ENCODE results near the gene MPZL1.
"Not testable (repeated sequence)": the region's sequence is repeated elsewhere in the genome, so short reads cannot be mapped to it uniquely, and the experiment has no call there.

The MPZL1 gene

DNA sequence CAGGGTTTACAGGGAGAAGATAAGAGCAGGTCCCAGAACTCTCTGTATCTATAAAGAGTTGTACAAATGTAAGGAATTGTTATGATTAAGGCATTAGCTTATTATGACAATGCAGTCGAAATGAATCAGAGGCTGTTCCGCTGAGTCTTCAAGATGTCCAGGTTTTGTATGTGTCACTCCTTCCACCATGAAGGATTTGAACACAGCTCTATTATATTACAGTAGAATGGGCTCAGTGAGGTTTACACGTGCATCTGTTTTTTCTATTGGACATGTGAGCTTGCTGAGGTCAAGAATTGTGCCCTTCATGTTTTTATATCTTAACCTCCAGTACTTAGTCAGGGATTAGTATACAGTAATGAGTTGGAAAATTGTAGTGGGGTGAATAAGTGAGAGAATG lies 86.3 kb downstream of the MPZL1 start:
- no peak for DNase-seq (ENCODE audit: low read depth in 2 of 2)

DNA sequence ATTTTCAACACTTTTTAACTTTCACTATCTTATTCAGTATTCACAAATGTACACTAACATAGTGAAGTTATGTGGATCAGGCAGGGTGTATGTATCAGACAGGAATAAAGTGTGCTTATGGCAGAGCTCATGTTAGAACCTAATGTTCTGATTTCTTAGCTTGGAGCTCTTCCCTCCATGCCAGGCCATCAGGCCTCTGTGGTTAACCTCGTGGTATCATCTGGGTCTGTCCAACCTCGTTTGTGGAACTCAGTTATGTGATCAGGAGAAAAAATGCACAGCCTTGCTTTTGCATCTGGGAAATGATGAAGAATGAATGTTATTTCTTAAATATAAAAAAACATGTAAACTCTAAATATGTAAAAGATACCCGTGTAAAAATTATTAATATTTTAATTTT lies 86.9 kb downstream of the MPZL1 start:
- DNase-seq (ENCODE audit: low read depth in 2 of 2) = no peak

GRCh38 chr1:167812972-167813371 lies 91.2 kb downstream of the MPZL1 start:
- DNase-seq (ENCODE audit: low read depth in 2 of 2) = no peak

GRCh38 chr1:167815650-167816049 lies 93.9 kb downstream of the MPZL1 start:
- no peak for DNase-seq (ENCODE audit: low read depth in 2 of 2)

DNA sequence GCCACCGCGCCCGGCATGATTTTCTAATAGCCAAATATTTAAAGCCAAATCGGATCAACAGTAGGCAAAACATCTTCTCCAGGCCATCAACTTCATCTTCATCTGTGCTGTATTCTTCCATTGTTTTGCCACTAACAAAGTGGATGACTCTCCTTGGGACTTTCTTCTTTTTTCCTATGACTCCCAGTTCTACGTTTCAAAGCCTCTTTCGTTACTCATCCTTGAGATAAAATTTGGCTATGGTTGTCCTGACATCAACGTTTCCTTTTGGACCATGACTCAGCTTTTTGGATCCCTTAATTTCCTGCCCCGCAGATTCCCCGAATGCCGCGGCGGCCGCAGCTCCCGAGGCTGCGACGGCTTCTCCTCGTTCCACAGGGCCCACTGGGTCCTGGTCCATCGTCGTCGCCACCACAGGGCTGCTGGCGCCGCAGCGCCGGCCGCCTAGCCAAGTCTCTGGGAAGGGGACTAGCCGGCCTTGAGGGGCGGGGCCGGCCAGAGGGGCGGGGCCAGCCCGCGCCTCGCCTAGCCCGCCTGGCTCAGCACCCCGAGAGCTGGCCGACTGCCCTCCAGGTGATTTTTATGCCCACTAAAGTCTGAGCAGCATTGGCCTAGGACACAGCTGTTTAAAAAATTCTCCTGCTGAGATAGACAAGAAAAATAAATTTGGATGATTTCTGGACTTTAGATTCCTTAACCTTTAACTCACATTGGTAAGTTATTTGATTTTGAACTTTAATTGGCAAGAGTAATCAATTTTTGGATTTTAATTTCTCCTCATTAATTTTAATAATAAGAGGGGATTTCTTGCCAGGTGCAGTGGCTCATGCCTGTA lies 98.3 kb downstream of the MPZL1 start:
- no peak for DNase-seq (ENCODE audit: low read depth in 2 of 2)

DNA sequence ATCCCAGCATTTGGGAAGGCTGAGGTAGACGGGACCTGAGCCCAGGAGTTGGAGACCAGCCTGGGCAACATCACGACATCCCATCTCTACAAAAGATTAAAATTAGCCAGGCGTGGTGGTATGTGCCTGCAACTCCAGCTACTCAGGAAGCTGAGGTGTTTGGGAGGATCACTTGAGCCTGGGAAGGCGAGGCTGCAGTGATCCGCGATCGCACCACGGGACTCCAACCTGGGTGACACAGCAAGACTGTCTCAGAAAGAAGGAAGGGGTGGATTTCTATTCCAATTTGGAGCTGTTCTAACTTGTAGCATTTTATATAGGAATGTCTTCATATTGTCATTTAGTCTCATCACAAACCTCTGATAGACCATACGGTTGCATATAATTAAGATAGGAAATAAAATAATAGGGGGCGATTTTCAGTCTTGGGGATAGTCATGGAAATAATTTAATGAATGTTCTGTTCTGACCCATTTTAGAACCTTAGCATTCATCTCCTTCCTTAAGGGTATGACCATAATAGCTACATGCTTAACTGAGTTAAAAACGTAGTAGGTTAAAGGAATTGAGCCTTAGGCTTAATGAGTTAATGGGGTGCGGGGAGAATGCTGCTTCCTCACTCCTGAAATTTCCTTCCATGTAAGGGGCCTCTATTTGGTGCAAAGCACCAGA lies 99.0 kb downstream of the MPZL1 start:
- DNase-seq (ENCODE audit: low read depth in 2 of 2) = no peak

DNA sequence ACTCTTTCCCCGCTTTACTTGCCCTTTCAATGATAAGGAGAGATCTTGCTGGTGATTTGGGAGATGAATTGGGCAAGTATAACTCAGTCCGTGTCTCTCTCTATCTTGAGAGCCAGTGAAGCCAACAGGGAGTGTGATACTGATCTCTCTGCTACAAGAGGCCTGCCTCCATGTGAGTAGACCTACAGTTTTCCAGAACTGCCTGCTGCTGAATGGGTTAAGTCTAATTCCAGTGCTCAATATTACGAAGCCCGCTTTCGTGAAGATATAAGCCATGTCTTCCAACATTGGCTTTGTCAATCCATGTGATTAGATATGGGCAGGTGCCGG lies 99.5 kb downstream of the MPZL1 start:
- DNase-seq (ENCODE audit: low read depth in 2 of 2) = no peak

DNA sequence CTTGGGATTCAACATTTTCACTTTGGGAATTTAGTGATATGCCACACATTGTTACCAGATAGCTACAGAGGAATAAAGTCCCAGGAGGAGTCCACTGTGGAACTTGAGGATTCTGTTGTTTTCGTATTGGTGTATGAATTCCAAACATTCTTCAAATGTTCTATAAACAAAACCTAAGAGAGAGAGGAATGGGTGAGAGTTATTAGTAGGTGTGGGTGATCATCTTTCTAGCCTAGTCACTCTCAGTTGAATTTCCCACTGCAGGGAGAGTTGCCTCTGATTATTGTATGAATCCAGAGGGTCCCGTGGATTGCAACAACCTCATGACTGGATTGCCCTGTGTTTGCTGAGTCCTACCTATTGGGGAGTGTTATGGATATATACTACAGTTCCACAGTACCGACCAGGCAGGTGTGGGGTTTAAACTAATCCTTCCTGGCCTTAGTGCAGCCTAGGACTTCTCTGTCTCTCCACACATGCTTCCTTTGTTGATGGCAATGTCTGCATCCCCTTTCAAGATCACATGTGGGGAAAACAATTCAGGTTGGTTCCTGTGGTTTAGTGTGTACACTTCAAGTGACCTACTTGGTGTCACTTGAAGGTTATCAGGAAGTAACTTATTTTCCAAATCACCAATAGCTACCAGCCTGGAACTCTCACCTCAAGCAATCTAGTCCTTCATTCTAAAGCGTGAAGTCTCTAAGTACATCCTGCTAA lies 100.3 kb downstream of the MPZL1 start:
- DNase-seq (ENCODE audit: low read depth in 2 of 2) = no peak

GRCh38 chr1:167824163-167824794 lies 102.5 kb downstream of the MPZL1 start:
- DNase-seq (ENCODE audit: low read depth in 2 of 2) = no peak

- no peak for DNase-seq (ENCODE audit: low read depth in 2 of 2)
Measured at GRCh38 chr1:167825419-167826079, 103.8 kb downstream of the MPZL1 start.

GRCh38 chr1:167826127-167826526 lies 104.3 kb downstream of the MPZL1 start:
- no peak for DNase-seq (ENCODE audit: low read depth in 2 of 2)

DNA sequence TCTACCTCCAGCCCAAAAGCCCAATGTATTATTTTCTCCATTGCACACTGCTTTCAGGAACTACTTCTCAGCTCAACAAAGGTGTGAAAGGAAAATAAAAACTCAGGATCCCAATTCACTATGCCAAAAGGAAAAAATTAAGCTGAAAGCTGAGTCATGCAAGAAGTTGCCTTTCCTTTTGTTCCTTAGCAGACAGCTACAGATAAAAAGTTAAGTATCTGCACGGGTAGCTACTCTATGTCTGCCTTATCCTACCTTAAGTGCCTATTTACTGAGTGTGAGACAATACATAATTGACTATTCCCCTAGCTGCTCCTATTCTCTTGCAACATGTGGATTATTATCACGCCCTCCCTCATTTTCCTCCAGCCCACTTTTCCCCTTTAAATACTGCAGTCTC lies 108.1 kb downstream of the MPZL1 start:
- no peak for DNase-seq (ENCODE audit: low read depth in 2 of 2)

DNA sequence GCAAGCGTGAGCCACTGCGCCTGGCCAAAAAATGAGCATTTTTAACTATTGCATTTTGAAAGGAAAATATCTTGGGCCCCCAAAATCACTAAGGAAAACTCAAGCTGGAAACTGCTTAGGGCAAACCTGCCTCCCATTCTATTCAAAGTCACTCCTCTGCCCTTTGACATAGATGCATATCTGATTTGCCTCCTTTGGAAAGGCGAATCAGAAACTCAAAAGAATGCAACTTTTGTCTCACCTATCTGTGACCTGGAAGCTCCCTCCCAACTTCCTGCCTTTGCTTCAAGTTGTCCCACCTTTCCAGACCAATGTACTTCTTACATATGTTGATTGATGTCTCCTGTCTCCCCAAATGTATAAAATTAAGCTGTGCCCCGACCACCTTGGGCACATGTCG lies 108.9 kb downstream of the MPZL1 start:
- DNase-seq (ENCODE audit: low read depth in 2 of 2) = not testable (repeated sequence)

DNA sequence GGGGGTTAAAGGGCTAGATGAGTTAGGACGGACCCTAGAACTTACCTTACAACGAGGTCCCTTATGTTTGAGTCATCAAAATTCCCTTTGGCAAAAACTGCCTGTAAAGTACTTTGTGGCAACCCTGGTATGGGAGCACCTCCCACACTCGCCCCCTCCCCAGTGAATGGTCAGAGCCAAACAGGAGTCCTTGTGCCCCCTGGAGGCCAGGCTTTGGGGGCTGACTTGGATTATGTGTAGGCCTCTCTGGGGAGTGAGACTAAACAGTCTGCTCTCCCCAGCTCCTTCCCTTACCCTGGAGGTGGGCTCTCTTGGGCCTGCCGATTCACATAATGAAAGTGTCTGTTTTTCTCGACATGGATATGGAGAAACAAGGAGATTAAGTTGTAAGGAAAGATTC lies 110.9 kb downstream of the MPZL1 start:
- DNase-seq (ENCODE audit: low read depth in 2 of 2) = no peak

GRCh38 chr1:167833904-167834303 lies 112.1 kb downstream of the MPZL1 start:
- no peak for DNase-seq (ENCODE audit: low read depth in 2 of 2)

DNA sequence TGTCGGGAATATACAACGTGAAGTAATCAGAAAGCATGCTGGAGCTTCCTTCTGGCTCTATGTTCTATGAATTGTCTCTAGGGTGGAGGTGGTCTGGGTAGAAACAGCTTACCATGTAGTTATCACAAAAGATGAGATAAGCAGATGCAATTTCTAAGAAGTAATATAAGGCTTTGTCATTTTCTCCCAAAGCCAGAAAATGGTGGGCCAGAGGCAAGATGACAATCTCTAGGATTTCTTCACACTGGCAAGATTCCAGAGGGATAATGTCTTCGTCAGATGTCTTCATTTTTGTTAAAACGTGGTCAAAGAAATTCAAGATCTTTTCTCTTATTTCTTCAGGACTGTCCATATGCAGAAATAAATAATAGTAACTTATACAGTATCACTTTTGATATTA lies 114.4 kb downstream of the MPZL1 start:
- DNase-seq (ENCODE audit: low read depth in 2 of 2) = no peak

- DNase-seq (ENCODE audit: low read depth in 2 of 2) = no peak
Measured at GRCh38 chr1:167837326-167837725, 115.5 kb downstream of the MPZL1 start.

- DNase-seq (ENCODE audit: low read depth in 2 of 2) = no peak
Measured at GRCh38 chr1:167839009-167839408, 117.2 kb downstream of the MPZL1 start.

Measured in stimulated activated CD8-positive, alpha-beta memory T cell treated with anti-CD3 and anti-CD28 coated beads, Interleukin-15, amount 100 ng/mL, for 4 hours (primary cell).